Fibroblast of villous mesenchyme (primary cell): ENCODE results near the gene PTPRN2. TPM values are rescaled to one million over a fixed set of nuclear protein-coding genes. Genes with fewer than 3 reads are reported as not detected.

Experiments used
- DNase-seq: peaks from one replicate; pipeline ENCODE4 v3.0.0-alpha.2; 2010; ENCODE audit warnings: low read depth
- H3K4me3 ChIP-seq: 2 replicates; pipeline ENCODE4 v1.5.1; 2011; ENCODE audit warnings: low read depth, mild to moderate bottlenecking, low read length
- CTCF ChIP-seq: IDR thresholded peaks from 2 replicates; pipeline ENCODE4 v1.5.1; 2012; ENCODE audit warnings: low read depth, mild to moderate bottlenecking, low read length; ENCODE audit not compliant: insufficient read depth
- total RNA-seq: library from RNA; depleted of rRNA; stranded (reverse); fragments of >200 nt; gene quantifications from 2 replicates; pipeline ENCODE4 v1.2.3, GENCODE V29; 2012

The PTPRN2 gene
- total RNA-seq, 1 donor, result not detected

GRCh38 chr7:158010961-158011693 is 576.5 kb downstream of the PTPRN2 start:
- TF ChIP-seq CTCF, result no peak
- no peak for DNase-seq
- H3K4me3 ChIP-seq, result no peak overlapping the region

- no peak for DNase-seq
- no peak for TF ChIP-seq CTCF
- H3K4me3 ChIP-seq, result no peak overlapping the region
These were observed 577.7 kb downstream of the PTPRN2 start for GRCh38 chr7:158009886-158010285.

- no peak for TF ChIP-seq CTCF
These were observed 579.4 kb downstream of the PTPRN2 start for GRCh38 chr7:158008267-158008666.

GRCh38 chr7:158007697-158008257 is 579.8 kb downstream of the PTPRN2 start:
- no peak for TF ChIP-seq CTCF
- no peak overlapping the region for H3K4me3 ChIP-seq
- DNase-seq, result no peak

More at GRCh38 chr7:158008267-158008666, 579.4 kb downstream of the PTPRN2 start:
- H3K4me3 ChIP-seq, result no peak overlapping the region
- DNase-seq, result no peak

- TF ChIP-seq CTCF, result no peak
- DNase-seq, result no peak
- H3K4me3 ChIP-seq, result no peak overlapping the region
These were observed 580.6 kb downstream of the PTPRN2 start for GRCh38 chr7:158006841-158007696.

- TF ChIP-seq CTCF, result no peak
- no peak overlapping the region for H3K4me3 ChIP-seq
- no peak for DNase-seq
These were observed 582.1 kb downstream of the PTPRN2 start for GRCh38 chr7:158005531-158005930.
